ENCODE results near the gene ZBTB33. TPM values are rescaled to one million over a fixed set of nuclear protein-coding genes. Genes with fewer than 3 reads are reported as not detected.

Gene ZBTB33
- total and polyA plus RNA-seq, 12 donors: 1.9 to 34.8 (median 13.1) TPM

GRCh38 chrX:120291211-120291610, 40.6 kb downstream of the ZBTB33 start:
- intact Hi-C loops (cut with DNase I): no loop called here
- H3K36me3 ChIP-seq (replicated peaks in 1 of 2): no peaks in the 10 kb centered on the region
- H3K4me3 ChIP-seq: no peak overlapping the region
- 74 to 94% (median 83%) methylated on average over 6 of the region's 6 CpGs for WGBS, 4 donors
- H3K27ac ChIP-seq: no peak overlapping the region
- TF ChIP-seq POLR2A (IDR thresholded peaks at IDR 0.05) (no peak), CTCF (IDR thresholded peaks at IDR 0.05) (no peak)
- no peak for DNase-seq
- H3K4me1 ChIP-seq (replicated peaks in 1 of 2): no peaks in the 10 kb centered on the region
- H3K9me3 ChIP-seq (replicated peaks in 1 of 3): no peaks in the 10 kb centered on the region
- H3K27me3 ChIP-seq: peaks cover 4% of the 10 kb centered on the region

GRCh38 chrX:120293015-120293414, 42.4 kb downstream of the ZBTB33 start:
- Histone ChIP-seq H3K27me3 (peaks cover 4% of the 10 kb centered on the region), H3K4me1 (replicated peaks in 1 of 2) (no peaks in the 10 kb centered on the region), H3K36me3 (replicated peaks in 1 of 2) (no peaks in the 10 kb centered on the region), H3K9me3 (replicated peaks in 1 of 3) (no peaks in the 10 kb centered on the region), H3K27ac (no peak overlapping the region), H3K4me3 (no peak overlapping the region)
- intact Hi-C loops (cut with DNase I): no loop called here
- TF ChIP-seq CTCF (IDR thresholded peaks at IDR 0.05) (no peak), POLR2A (IDR thresholded peaks at IDR 0.05) (no peak)
- no peak for DNase-seq
- 46 to 65% (median 50%) methylated on average over 2 of the region's 2 CpGs for WGBS, 4 donors

GRCh38 chrX:120294651-120295050, 44.0 kb downstream of the ZBTB33 start:
- H3K4me3 ChIP-seq: no peak overlapping the region
- no peak for DNase-seq
- peaks cover 4% of the 10 kb centered on the region for H3K27me3 ChIP-seq
- no peaks in the 10 kb centered on the region for H3K9me3 ChIP-seq (replicated peaks in 1 of 3)
- H3K4me1 ChIP-seq (replicated peaks in 1 of 2): no peaks in the 10 kb centered on the region
- intact Hi-C loops (cut with DNase I): no loop called here
- H3K27ac ChIP-seq: no peak overlapping the region
- TF ChIP-seq CTCF (IDR thresholded peaks at IDR 0.05) (no peak), POLR2A (IDR thresholded peaks at IDR 0.05) (no peak)
- H3K36me3 ChIP-seq (replicated peaks in 1 of 2): no peaks in the 10 kb centered on the region

- 55 to 77% (median 63%) methylated on average over 1 of the region's 1 CpG for WGBS, 4 donors
- no peaks in the 10 kb centered on the region for H3K4me1 ChIP-seq (replicated peaks in 1 of 2)
- H3K9me3 ChIP-seq (replicated peaks in 1 of 3): no peaks in the 10 kb centered on the region
These were observed 47.3 kb downstream of the ZBTB33 start for GRCh38 chrX:120297923-120298322.

More at GRCh38 chrX:120297923-120298322, 47.3 kb downstream of the ZBTB33 start:
- no peak for DNase-seq
- Histone ChIP-seq H3K27me3 (no peaks in the 10 kb centered on the region), H3K27ac (no peak overlapping the region), H3K4me3 (no peak overlapping the region), H3K36me3 (replicated peaks in 1 of 2) (no peaks in the 10 kb centered on the region)
- intact Hi-C loops (cut with DNase I): no loop called here
- TF ChIP-seq CTCF (IDR thresholded peaks at IDR 0.05): no peak
- no peak for TF ChIP-seq POLR2A (IDR thresholded peaks at IDR 0.05)

All from adrenal gland (tissue), 12 donors.